Sigmoid colon (tissue), 7 donors: ENCODE data around the gene POLR2A. TPM values are rescaled to one million over a fixed set of nuclear protein-coding genes. Genes with fewer than 3 reads are reported as not detected.
"Not testable (repeated sequence)": the region's sequence is repeated elsewhere in the genome, so short reads cannot be mapped to it uniquely, and the experiment has no call there.

ENCODE experiments used
- DNase-seq: peaks from one replicate; pipeline ENCODE4 v3.0.0-alpha.2; 2019
- H3K27ac ChIP-seq, 4 donors: fragments of 200-600 bp; sonication (generic); one replicate each; pipeline ENCODE4 v1.5.1; 2016 to 2019; ENCODE audit warnings: mild to moderate bottlenecking in 1 of 4
- H3K27me3 ChIP-seq, 3 donors: fragments of 200-600 bp; sonication (generic); one replicate each; pipeline ENCODE4 v1.5.1; 2019; ENCODE audit warnings: mild to moderate bottlenecking in 1 of 3
- H3K36me3 ChIP-seq, 4 donors: fragments of 200-600 bp; sonication (generic); one replicate each; pipeline ENCODE4 v1.5.1; 2016 to 2019
- H3K4me1 ChIP-seq, 4 donors: fragments of 200-600 bp; sonication (generic); one replicate each; pipeline ENCODE4 v1.5.1; 2017 to 2019
- H3K4me3 ChIP-seq, 4 donors: fragments of 200-600 bp; sonication (generic); one replicate each; pipeline ENCODE4 v1.5.1; 2017 to 2019; ENCODE audit warnings: mild to moderate bottlenecking in 2 of 4, moderate library complexity in 1 of 4
- H3K9me3 ChIP-seq, 4 donors: fragments of 200-600 bp in 3 of 4; sonication (generic) in 3 of 4; one replicate each; pipeline versions ENCODE4 v1.5.1 to v1.6.1; 2013 to 2019
- EP300 ChIP-seq, 4 donors: sonication (generic); formaldehyde crosslinking; IDR thresholded peaks; one replicate each; pipeline ENCODE4 v1.6.1; 2017; ENCODE audit warnings: antibody characterized with exemption in 4 of 4
- POLR2A ChIP-seq, 2 donors: fragments of 450-650 bp; IDR thresholded peaks; one replicate each; pipeline ENCODE4 v1.6.1; 2016; ENCODE audit warnings: antibody characterized with exemption in 2 of 2, mild to moderate bottlenecking in 2 of 2, moderate library complexity in 2 of 2
- POLR2AphosphoS5 ChIP-seq, 4 donors: sonication (generic); formaldehyde crosslinking; IDR thresholded peaks; one replicate each; pipeline ENCODE4 v1.6.1; 2017; ENCODE audit warnings: antibody characterized with exemption in 4 of 4
- WGBS, 2 donors: extraction: QIAGEN DNeasy Blood & Tissue Kit; methylation state at CpG; one replicate each; pipeline ENCODE4 v1.1.7; 2013; 5-methylcytosine and 5-hydroxymethylcytosine counted together
- intact Hi-C: fragments of 100-400 bp; cut with DNase I; formaldehyde crosslinking; loops from one replicate; pipeline ENCODE4 v1.15.1; 2023
- polyA plus RNA-seq, 3 donors: library from polyadenylated mRNA; stranded (reverse); fragments of 200-250 nt; gene quantifications; one replicate each; pipeline ENCODE4 v1.2.3, GENCODE V29; 2013
- total RNA-seq, 4 donors: library from RNA; depleted of rRNA; stranded (reverse); fragments of >200 nt; gene quantifications; one replicate each; pipeline ENCODE4 v1.1.0, GENCODE V29; 2016
- TF ChIP-seq, protein P1 (sequence below), 4 experiments: fragments of 450-650 bp in 3 of 4; fragments of 200-600 bp in 1 of 4; IDR thresholded peaks; one replicate each; pipeline ENCODE4 v1.5.1; 2016 to 2019; ENCODE audit warnings: antibody characterized with exemption in 4 of 4, mild to moderate bottlenecking in 3 of 4, moderate library complexity in 2 of 4
- donor health status: healthy with polysubstance abuse.
- donor health status: Bipolar disorder and iron deficiency.
- donor health status: healthy.

POLR2A gene
- total and polyA plus RNA-seq, 7 donors, result 7.2 to 51.1 (median 31.4) TPM

- Histone ChIP-seq H3K36me3 (peaks cover 18 to 43% (median 27%) of the 10 kb centered on the region in 4 donors), H3K4me1 (peaks cover 0 to 61% (median 34%) of the 10 kb centered on the region in 4 donors), H3K27ac (peak overlapping the region; percentile 46 to 59 (median 50)), H3K27me3 (no peaks in the 10 kb centered on the region), H3K4me3 (no peak overlapping the region), H3K9me3 (no peaks in the 10 kb centered on the region)
- WGBS, 2 donors, result 85 to 91% methylated on average over 3 of the region's 3 CpGs
- intact Hi-C loops, result no loop called here
- DNase-seq, result no peak
- TF ChIP-seq POLR2AphosphoS5 (IDR thresholded peaks at IDR 0.05) (no peak), EP300 (IDR thresholded peaks at IDR 0.05) (no peak), POLR2A (IDR thresholded peaks at IDR 0.05) (no peak)
- TF ChIP-seq, protein P1, sequence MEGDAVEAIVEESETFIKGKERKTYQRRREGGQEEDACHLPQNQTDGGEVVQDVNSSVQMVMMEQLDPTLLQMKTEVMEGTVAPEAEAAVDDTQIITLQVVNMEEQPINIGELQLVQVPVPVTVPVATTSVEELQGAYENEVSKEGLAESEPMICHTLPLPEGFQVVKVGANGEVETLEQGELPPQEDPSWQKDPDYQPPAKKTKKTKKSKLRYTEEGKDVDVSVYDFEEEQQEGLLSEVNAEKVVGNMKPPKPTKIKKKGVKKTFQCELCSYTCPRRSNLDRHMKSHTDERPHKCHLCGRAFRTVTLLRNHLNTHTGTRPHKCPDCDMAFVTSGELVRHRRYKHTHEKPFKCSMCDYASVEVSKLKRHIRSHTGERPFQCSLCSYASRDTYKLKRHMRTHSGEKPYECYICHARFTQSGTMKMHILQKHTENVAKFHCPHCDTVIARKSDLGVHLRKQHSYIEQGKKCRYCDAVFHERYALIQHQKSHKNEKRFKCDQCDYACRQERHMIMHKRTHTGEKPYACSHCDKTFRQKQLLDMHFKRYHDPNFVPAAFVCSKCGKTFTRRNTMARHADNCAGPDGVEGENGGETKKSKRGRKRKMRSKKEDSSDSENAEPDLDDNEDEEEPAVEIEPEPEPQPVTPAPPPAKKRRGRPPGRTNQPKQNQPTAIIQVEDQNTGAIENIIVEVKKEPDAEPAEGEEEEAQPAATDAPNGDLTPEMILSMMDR (IDR thresholded peaks at IDR 0.05), result no peak
These were observed 16.7 kb upstream of the POLR2A start for GRCh38 chr17:7467498-7467897.

- Histone ChIP-seq H3K36me3 (peaks cover 13 to 36% (median 20%) of the 10 kb centered on the region in 4 donors), H3K9me3 (no peaks in the 10 kb centered on the region), H3K27ac (no peak overlapping the region), H3K4me1 (peaks cover 0 to 62% (median 34%) of the 10 kb centered on the region in 4 donors), H3K4me3 (no peak overlapping the region), H3K27me3 (no peaks in the 10 kb centered on the region)
- DNase-seq, result no peak
- intact Hi-C loops, result no loop called here
- WGBS, 2 donors, result 91 to 95% methylated on average over 11 of the region's 11 CpGs
- no peak for TF ChIP-seq EP300 (IDR thresholded peaks at IDR 0.05)
- TF ChIP-seq POLR2AphosphoS5 (IDR thresholded peaks at IDR 0.05), result no peak
- TF ChIP-seq, protein P1 (IDR thresholded peaks at IDR 0.05), result no peak
- no peak for TF ChIP-seq POLR2A (IDR thresholded peaks at IDR 0.05)
These were observed 15.9 kb upstream of the POLR2A start for GRCh38 chr17:7468290-7468689.

GRCh38 chr17:7468804-7469389 is 15.3 kb upstream of the POLR2A start:
- Histone ChIP-seq H3K27ac (no peak overlapping the region), H3K4me1 (peaks cover 0 to 68% (median 36%) of the 10 kb centered on the region in 4 donors), H3K9me3 (no peaks in the 10 kb centered on the region), H3K4me3 (no peak overlapping the region), H3K36me3 (peaks cover 7 to 29% (median 14%) of the 10 kb centered on the region in 4 donors), H3K27me3 (no peaks in the 10 kb centered on the region)
- TF ChIP-seq POLR2A (IDR thresholded peaks at IDR 0.05), result no peak
- TF ChIP-seq EP300 (IDR thresholded peaks at IDR 0.05), result no peak
- TF ChIP-seq, protein P1 (IDR thresholded peaks at IDR 0.05), result no peak
- TF ChIP-seq POLR2AphosphoS5 (IDR thresholded peaks at IDR 0.05), result no peak
- WGBS, 2 donors, result 78 to 85% methylated on average over 12 of the region's 12 CpGs
- intact Hi-C loops, result no loop called here
- no peak for DNase-seq

DNA sequence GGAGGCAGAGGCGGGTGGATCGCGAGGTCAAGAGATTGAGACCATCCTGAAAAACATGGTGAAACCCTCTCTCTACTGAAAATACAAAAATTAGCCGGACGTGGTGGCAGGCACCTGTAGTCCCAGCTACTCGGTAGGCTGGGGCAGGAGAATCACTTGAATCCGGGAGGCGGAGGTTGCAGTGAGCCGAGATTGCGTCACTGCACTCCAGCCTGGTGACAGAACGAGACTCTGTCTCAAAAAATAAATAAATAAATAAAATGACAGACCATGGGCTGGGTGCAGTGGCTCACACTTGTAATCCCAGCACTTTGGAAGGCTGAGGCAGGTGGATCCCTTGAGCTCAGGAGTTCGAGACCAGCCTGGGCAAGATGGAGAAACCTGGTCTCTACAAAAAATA is 14.3 kb upstream of the POLR2A start:
- H3K27ac ChIP-seq, H3K27me3 ChIP-seq, H3K4me3 ChIP-seq, H3K9me3 ChIP-seq, intact Hi-C loops, DNase-seq: not testable (repeated sequence)
- Histone ChIP-seq H3K4me1 (peaks cover 0 to 76% (median 44%) of the 10 kb centered on the region in 4 donors), H3K36me3 (peaks cover 7 to 21% (median 14%) of the 10 kb centered on the region in 4 donors)
- 95% methylated on average over 12 of the region's 12 CpGs for WGBS, 2 donors

- not testable (repeated sequence) for H3K27ac ChIP-seq
- WGBS, 2 donors, result 73 to 85% methylated on average over 8 of the region's 8 CpGs
These were observed 13.7 kb upstream of the POLR2A start for GRCh38 chr17:7470457-7470973.

More at GRCh38 chr17:7470457-7470973, 13.7 kb upstream of the POLR2A start:
- H3K27me3 ChIP-seq, intact Hi-C loops, H3K9me3 ChIP-seq, DNase-seq, H3K4me3 ChIP-seq: not testable (repeated sequence)
- Histone ChIP-seq H3K4me1 (peaks cover 0 to 83% (median 49%) of the 10 kb centered on the region in 4 donors), H3K36me3 (peaks cover 5 to 17% (median 12%) of the 10 kb centered on the region in 4 donors)
